Measurements from ENCODE around the gene HSPA1A. TPM values are rescaled to one million over a fixed set of nuclear protein-coding genes. Genes with fewer than 3 reads are reported as not detected.

Gene HSPA1A
- total RNA-seq, 1 donor from 2014 or later = 28.1 TPM

DNA sequence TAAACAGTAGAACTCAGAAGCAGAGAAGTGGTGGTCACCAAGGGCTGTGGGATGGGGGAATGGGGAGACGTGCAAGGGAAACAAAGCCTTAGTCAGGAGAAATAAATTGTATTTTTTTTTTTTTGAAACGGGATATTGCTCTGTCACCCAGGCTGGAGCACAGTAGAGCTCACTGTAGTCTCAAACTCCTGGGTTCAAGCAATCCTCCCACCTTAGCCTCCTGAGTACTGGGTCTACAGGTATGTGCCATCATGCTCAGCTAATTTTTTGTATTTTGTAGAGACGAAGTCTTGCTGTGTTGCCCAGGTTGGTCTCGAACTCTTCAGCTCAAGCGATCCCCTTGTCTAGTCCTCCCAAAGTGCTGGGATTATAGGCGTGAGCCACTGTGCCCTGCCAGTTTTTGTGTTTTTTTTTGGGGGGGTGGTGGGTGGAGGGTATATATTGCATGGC lies 15.6 kb downstream of the HSPA1A start:
- intact Hi-C loops (cut with micrococcal nuclease) = loop anchor here (1.0 to 2.0 kb wide), 9 partner anchors 16 to 338 kb away; partner anchors contain the start of genes C6orf47, DDAH2, HSPA1A and HSPA1L
- Mint-ChIP-seq H3K36me3 (ENCODE audit: low read depth) (peaks cover 11% of the 10 kb centered on the region), H3K27me3 (no peaks in the 10 kb centered on the region), H3K4me1 (peaks cover 51% of the 10 kb centered on the region), H3K27ac (peak overlapping the region; percentile 80), H3K9me3 (no peaks in the 10 kb centered on the region), H3K4me3 (peak overlapping the region; percentile 81)
- CTCF ChIA-PET = interaction anchor here (0.7 to 2.1 kb wide), 18 partner anchors 15 to 282 kb away, joined by 3 to 22 read pairs (median 6); partner anchors contain the start of genes DDAH2, HSPA1A, HSPA1L and LY6G5C
- TF ChIP-seq, protein P1, sequence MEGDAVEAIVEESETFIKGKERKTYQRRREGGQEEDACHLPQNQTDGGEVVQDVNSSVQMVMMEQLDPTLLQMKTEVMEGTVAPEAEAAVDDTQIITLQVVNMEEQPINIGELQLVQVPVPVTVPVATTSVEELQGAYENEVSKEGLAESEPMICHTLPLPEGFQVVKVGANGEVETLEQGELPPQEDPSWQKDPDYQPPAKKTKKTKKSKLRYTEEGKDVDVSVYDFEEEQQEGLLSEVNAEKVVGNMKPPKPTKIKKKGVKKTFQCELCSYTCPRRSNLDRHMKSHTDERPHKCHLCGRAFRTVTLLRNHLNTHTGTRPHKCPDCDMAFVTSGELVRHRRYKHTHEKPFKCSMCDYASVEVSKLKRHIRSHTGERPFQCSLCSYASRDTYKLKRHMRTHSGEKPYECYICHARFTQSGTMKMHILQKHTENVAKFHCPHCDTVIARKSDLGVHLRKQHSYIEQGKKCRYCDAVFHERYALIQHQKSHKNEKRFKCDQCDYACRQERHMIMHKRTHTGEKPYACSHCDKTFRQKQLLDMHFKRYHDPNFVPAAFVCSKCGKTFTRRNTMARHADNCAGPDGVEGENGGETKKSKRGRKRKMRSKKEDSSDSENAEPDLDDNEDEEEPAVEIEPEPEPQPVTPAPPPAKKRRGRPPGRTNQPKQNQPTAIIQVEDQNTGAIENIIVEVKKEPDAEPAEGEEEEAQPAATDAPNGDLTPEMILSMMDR (IDR thresholded peaks at IDR 0.05) = no peak
- DNase-seq (no peak), ATAC-seq (ENCODE audit: low read depth) (no peak)
- POLR2A ChIA-PET = interaction anchor here (0.7 to 9.9 kb wide), 24 partner anchors 16 to 1085 kb away, joined by 3 to 133 read pairs (median 6); partner anchors contain the start of genes BAG6, C6orf47, CSNK2B and DDAH2

DNA sequence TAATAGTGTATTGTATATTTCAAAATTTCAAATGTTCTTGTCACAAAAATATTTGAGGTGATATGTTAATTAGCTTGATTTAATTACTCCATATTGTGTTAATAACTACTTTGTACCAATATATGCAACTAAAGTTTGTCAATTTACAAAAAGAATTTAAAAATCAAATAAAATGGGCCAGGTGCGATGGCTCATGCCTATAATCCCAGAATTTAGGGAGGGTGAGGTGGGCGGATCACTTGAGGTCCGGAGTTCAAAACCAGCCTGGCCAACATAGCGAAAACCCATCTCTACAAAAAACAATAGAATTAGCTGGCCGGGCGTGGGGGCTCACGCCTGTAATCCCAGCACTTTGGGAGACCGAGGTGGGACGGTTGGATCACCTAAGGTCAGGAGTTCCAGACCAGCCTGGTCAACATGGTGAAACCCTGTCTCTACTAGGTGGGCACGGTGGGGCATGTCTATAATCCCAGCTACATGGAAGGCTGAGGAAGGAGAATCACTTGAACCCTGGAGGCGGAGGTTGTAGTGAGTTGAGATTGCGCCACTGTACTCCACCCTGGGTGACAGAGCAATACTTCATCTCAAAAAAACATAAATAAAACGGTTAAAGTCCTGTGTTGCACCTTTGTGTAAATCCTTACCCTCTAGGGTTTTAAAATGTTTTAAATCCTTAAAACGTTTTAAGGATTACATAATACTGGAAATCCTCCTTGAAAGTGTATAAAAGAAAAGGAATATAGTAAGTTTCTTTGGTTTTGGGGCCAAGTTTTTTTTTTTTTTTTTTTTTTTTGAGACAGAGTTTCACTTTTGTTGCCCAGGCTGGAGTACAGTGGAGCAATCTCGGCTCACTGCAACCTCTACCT lies 16.2 kb downstream of the HSPA1A start:
- ChIA-PET CTCF (interaction anchor here (0.8 to 3.3 kb wide), 13 partner anchors 16 to 290 kb away, joined by 3 to 22 read pairs (median 7); partner anchors contain the start of genes DDAH2, DDX39B, HSPA1A and HSPA1L), POLR2A (interaction anchor here (0.6 to 9.9 kb wide), 21 partner anchors 25 to 334 kb away, joined by 3 to 133 read pairs (median 9); partner anchors contain the start of genes BAG6, CSNK2B, DDAH2 and DDX39B)
- Mint-ChIP-seq H3K27me3 (no peaks in the 10 kb centered on the region), H3K27ac (no peak overlapping the region), H3K4me1 (peaks cover 54% of the 10 kb centered on the region), H3K36me3 (ENCODE audit: low read depth) (peaks cover 18% of the 10 kb centered on the region), H3K4me3 (peak overlapping the region; percentile 81), H3K9me3 (no peaks in the 10 kb centered on the region)
- TF ChIP-seq, protein P1 (IDR thresholded peaks at IDR 0.05) = no peak
- ATAC-seq (ENCODE audit: low read depth) = no peak
- no peak for DNase-seq
- intact Hi-C loops (cut with micrococcal nuclease) = loop anchor here (2.0 kb wide), 1 partner anchor 17 kb away; the partner anchor contains the start of genes HSPA1A and HSPA1L

DNA sequence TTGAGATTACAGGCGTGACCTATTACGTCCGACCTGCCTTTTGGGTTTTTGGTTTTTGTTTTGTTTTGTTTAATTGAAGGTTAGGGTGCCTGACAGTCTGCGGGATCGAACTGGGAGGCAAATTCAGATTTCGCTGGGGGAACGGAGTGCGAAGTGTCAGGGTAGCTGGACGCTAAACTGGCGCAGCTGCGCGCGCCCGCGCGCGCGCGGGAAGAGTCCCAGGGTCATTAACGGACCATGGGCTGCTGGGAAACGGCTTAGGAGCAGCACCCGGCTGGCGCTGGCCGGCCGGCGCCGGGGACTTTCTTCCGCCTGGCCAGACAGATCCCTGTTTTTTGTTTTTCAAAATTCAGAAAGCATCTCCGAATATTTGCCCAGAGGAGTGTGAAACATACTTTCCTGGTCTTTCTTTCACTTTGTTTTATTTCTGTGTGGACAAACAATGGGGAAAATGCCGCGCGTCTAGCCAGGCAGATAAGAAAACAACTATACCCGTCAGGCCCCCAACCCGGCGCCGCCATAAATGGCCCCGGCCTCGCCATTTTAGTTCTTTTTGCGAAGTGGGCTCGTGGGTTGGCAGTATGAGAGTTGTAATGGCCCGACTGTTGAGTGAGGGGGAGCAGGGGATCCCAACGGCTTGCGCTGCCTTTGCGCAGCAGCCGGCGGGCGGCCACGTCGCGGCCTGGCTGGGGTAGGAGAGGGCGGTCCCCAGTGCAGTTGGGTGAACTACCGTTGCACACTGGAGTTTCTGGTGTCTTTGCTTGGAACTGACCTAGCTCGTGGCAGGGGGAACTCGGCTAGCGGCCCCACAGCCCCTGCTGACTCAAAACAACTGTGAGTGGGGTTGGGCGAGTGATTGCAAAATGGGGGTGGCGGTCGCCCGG lies 19.3 kb downstream of the HSPA1A start:
- H3K27me3 Mint-ChIP-seq = no peaks in the 10 kb centered on the region
- ATAC-seq (ENCODE audit: low read depth) = peak; percentile 62

DNA sequence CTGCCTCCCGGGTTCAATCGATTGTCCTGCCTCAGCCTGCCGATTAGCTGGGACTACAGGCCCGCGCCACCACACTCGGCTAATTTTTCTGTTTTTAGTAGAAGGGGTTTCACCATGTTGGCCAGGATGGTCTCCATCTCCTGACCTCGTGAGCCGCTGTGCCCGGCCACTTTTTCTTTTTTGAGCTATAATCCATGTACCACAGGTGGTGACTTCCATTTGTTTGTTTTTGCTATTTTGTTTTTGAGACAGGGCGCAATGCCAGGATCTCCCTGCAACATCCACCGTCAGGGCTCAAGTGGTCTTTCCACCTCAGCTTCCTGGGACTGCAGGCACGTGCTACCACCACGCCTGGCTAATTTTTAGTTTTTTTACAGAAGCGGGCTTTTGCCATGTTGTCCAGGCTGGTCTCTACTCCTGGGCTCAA lies 20.7 kb downstream of the HSPA1A start:
- CTCF ChIA-PET = interaction anchor here (1.1 kb wide), 2 partner anchors 27 to 285 kb away, joined by 4 read pairs; partner anchors contain the start of gene NEU1
- H3K27ac Mint-ChIP-seq = peak overlapping the region; percentile 98
- intact Hi-C loops (cut with micrococcal nuclease) = no loop called here
- H3K36me3 Mint-ChIP-seq (ENCODE audit: low read depth) = peaks cover 59% of the 10 kb centered on the region
- no peaks in the 10 kb centered on the region for H3K9me3 Mint-ChIP-seq
- TF ChIP-seq, protein P1 (IDR thresholded peaks at IDR 0.05) = no peak
- H3K4me3 Mint-ChIP-seq = peak overlapping the region; percentile 99
- no peak for ATAC-seq (ENCODE audit: low read depth)
- peaks cover 59% of the 10 kb centered on the region for H3K4me1 Mint-ChIP-seq
- DNase-seq = no peak
- H3K27me3 Mint-ChIP-seq = no peaks in the 10 kb centered on the region
- POLR2A ChIA-PET = interaction anchor here (0.6 to 9.9 kb wide), 25 partner anchors 8 to 1940 kb away, joined by 3 to 133 read pairs (median 4); partner anchors contain the start of genes C6orf47, CLIC1, DDAH2 and DDX39B

More for the DNA sequence above, 19.3 kb downstream of the HSPA1A start:
- TF ChIP-seq, protein P1 (IDR thresholded peaks at IDR 0.05) = no peak
- intact Hi-C loops (cut with micrococcal nuclease) = loop anchor here (1.0 to 2.0 kb wide), 7 partner anchors 29 to 287 kb away; partner anchors contain the start of genes BAG6, NFKBIL1 and VARS1
- ChIA-PET POLR2A (interaction anchor here (0.6 to 9.9 kb wide), 31 partner anchors 9 to 1768 kb away, joined by 3 to 133 read pairs (median 5); partner anchors contain the start of genes ABHD16A, ATF6B, BAG6 and C6orf47), CTCF (interaction anchor here (1.5 to 3.3 kb wide), 2 partner anchors 105 to 237 kb away, joined by 3 to 17 read pairs; no protein-coding TSS in a partner anchor)
- peak; percentile 75 for DNase-seq
- peak overlapping the region; percentile 99 for H3K4me3 Mint-ChIP-seq
- H3K36me3 Mint-ChIP-seq (ENCODE audit: low read depth) = peaks cover 44% of the 10 kb centered on the region
- peaks cover 71% of the 10 kb centered on the region for H3K4me1 Mint-ChIP-seq
- H3K27ac Mint-ChIP-seq = peak overlapping the region; percentile 98
- no peaks in the 10 kb centered on the region for H3K9me3 Mint-ChIP-seq

Data from activated B cell treated with CpG ODN at 0.5 μM for 24 hours (primary cell).